Activated T-cell treated with anti-CD3 and anti-CD28 coated beads, Interleukin-2, amount 50 U/mL, for 24 hours (primary cell): ENCODE results near the gene IRF2BPL.
A peak's percentile ranks its signal among the peaks of the same experiment; 100 is the strongest.

ENCODE experiments used
- DNase-seq: peaks from one replicate; pipeline ENCODE4 v3.0.0-alpha.2; 2020
- H3K27ac Mint-ChIP-seq: 2 replicates; pipeline ENCODE4 v1.8.0; 2020; ENCODE audit warnings: mild to moderate bottlenecking, mixed read lengths
- H3K27me3 Mint-ChIP-seq: 2 replicates; pipeline ENCODE4 v1.8.0; 2020; ENCODE audit warnings: mixed read lengths
- H3K36me3 Mint-ChIP-seq: 2 replicates; pipeline ENCODE4 v1.8.0; 2020; ENCODE audit warnings: low read depth, mixed read lengths
- H3K4me1 Mint-ChIP-seq: 2 replicates; pipeline ENCODE4 v1.8.0; 2020; ENCODE audit warnings: low read depth, mixed read lengths
- H3K4me3 Mint-ChIP-seq: 2 replicates; pipeline ENCODE4 v1.8.0; 2020; ENCODE audit warnings: mild to moderate bottlenecking, moderate library complexity, mixed read lengths
- H3K9me3 Mint-ChIP-seq: 2 replicates; pipeline ENCODE4 v1.8.0; 2020; ENCODE audit warnings: mixed read lengths

IRF2BPL gene

GRCh38 chr14:77000340-77001270 lies 27.9 kb downstream of the IRF2BPL start:
- Mint-ChIP-seq H3K4me3 (no peak overlapping the region), H3K27ac (peak overlapping the region; percentile 11), H3K4me1 (peaks cover 22% of the 10 kb centered on the region), H3K36me3 (no peaks in the 10 kb centered on the region), H3K27me3 (no peaks in the 10 kb centered on the region), H3K9me3 (no peaks in the 10 kb centered on the region)
- no peak for DNase-seq

- Mint-ChIP-seq H3K4me1 (peaks cover 30% of the 10 kb centered on the region), H3K36me3 (no peaks in the 10 kb centered on the region), H3K9me3 (no peaks in the 10 kb centered on the region)
Observed at GRCh38 chr14:76998910-76999309, 29.6 kb downstream of the IRF2BPL start.

GRCh38 chr14:76997257-76997970 lies 31.1 kb downstream of the IRF2BPL start:
- no peak overlapping the region for H3K27ac Mint-ChIP-seq

More at GRCh38 chr14:76998910-76999309, 29.6 kb downstream of the IRF2BPL start:
- Mint-ChIP-seq H3K27ac (no peak overlapping the region), H3K27me3 (no peaks in the 10 kb centered on the region), H3K4me3 (no peak overlapping the region)
- DNase-seq, result no peak

GRCh38 chr14:76996563-76997146 lies 31.9 kb downstream of the IRF2BPL start:
- DNase-seq, result no peak
- H3K4me1 Mint-ChIP-seq, result peaks cover 32% of the 10 kb centered on the region
- H3K4me3 Mint-ChIP-seq, result no peak overlapping the region
- no peaks in the 10 kb centered on the region for H3K27me3 Mint-ChIP-seq
- no peak overlapping the region for H3K27ac Mint-ChIP-seq
- H3K36me3 Mint-ChIP-seq, result no peaks in the 10 kb centered on the region
- no peaks in the 10 kb centered on the region for H3K9me3 Mint-ChIP-seq

More at GRCh38 chr14:76997257-76997970, 31.1 kb downstream of the IRF2BPL start:
- Mint-ChIP-seq H3K9me3 (no peaks in the 10 kb centered on the region), H3K4me3 (no peak overlapping the region), H3K4me1 (peaks cover 32% of the 10 kb centered on the region), H3K27me3 (no peaks in the 10 kb centered on the region), H3K36me3 (no peaks in the 10 kb centered on the region)
- no peak for DNase-seq

- Mint-ChIP-seq H3K4me1 (peaks cover 25% of the 10 kb centered on the region), H3K9me3 (no peaks in the 10 kb centered on the region), H3K27me3 (no peaks in the 10 kb centered on the region), H3K36me3 (no peaks in the 10 kb centered on the region), H3K4me3 (no peak overlapping the region), H3K27ac (peak overlapping the region; percentile 8)
- no peak for DNase-seq
Observed at GRCh38 chr14:76995279-76996035, 33.1 kb downstream of the IRF2BPL start.

GRCh38 chr14:76993752-76994151 lies 34.8 kb downstream of the IRF2BPL start:
- no peak for DNase-seq
- Mint-ChIP-seq H3K27ac (no peak overlapping the region), H3K27me3 (no peaks in the 10 kb centered on the region), H3K9me3 (no peaks in the 10 kb centered on the region), H3K4me1 (peaks cover 22% of the 10 kb centered on the region), H3K36me3 (no peaks in the 10 kb centered on the region), H3K4me3 (no peak overlapping the region)

- no peaks in the 10 kb centered on the region for H3K36me3 Mint-ChIP-seq
- H3K9me3 Mint-ChIP-seq, result no peaks in the 10 kb centered on the region
- H3K27me3 Mint-ChIP-seq, result no peaks in the 10 kb centered on the region
- H3K4me1 Mint-ChIP-seq, result peaks cover 22% of the 10 kb centered on the region
- no peak overlapping the region for H3K4me3 Mint-ChIP-seq
- peak overlapping the region; percentile 20 for H3K27ac Mint-ChIP-seq
- no peak for DNase-seq
Observed at GRCh38 chr14:76990084-76990483, 38.4 kb downstream of the IRF2BPL start.

- Mint-ChIP-seq H3K9me3 (no peaks in the 10 kb centered on the region), H3K36me3 (no peaks in the 10 kb centered on the region), H3K27ac (no peak overlapping the region), H3K27me3 (no peaks in the 10 kb centered on the region), H3K4me1 (peaks cover 11% of the 10 kb centered on the region), H3K4me3 (no peak overlapping the region)
- DNase-seq, result no peak
Observed at GRCh38 chr14:76987956-76988520, 40.5 kb downstream of the IRF2BPL start.

GRCh38 chr14:76986231-76986565 lies 42.3 kb downstream of the IRF2BPL start:
- no peak for DNase-seq
- Mint-ChIP-seq H3K36me3 (no peaks in the 10 kb centered on the region), H3K4me1 (peaks cover 11% of the 10 kb centered on the region), H3K27ac (peak overlapping the region; percentile 54), H3K9me3 (peaks cover 8% of the 10 kb centered on the region), H3K4me3 (no peak overlapping the region), H3K27me3 (no peaks in the 10 kb centered on the region)

GRCh38 chr14:76985540-76986230 lies 42.8 kb downstream of the IRF2BPL start:
- no peak for DNase-seq
- Mint-ChIP-seq H3K9me3 (peaks cover 11% of the 10 kb centered on the region), H3K36me3 (no peaks in the 10 kb centered on the region)

GRCh38 chr14:76984787-76985375 lies 43.6 kb downstream of the IRF2BPL start:
- peaks cover 16% of the 10 kb centered on the region for H3K4me1 Mint-ChIP-seq
- H3K27ac Mint-ChIP-seq, result no peak overlapping the region
- no peak overlapping the region for H3K4me3 Mint-ChIP-seq
- DNase-seq, result no peak
- no peaks in the 10 kb centered on the region for H3K36me3 Mint-ChIP-seq
- H3K9me3 Mint-ChIP-seq, result peaks cover 11% of the 10 kb centered on the region
- no peaks in the 10 kb centered on the region for H3K27me3 Mint-ChIP-seq

More at GRCh38 chr14:76985540-76986230, 42.8 kb downstream of the IRF2BPL start:
- Mint-ChIP-seq H3K27me3 (no peaks in the 10 kb centered on the region), H3K27ac (no peak overlapping the region), H3K4me3 (no peak overlapping the region), H3K4me1 (peaks cover 11% of the 10 kb centered on the region)

GRCh38 chr14:76984297-76984696 lies 44.2 kb downstream of the IRF2BPL start:
- peaks cover 11% of the 10 kb centered on the region for H3K9me3 Mint-ChIP-seq
- H3K36me3 Mint-ChIP-seq, result no peaks in the 10 kb centered on the region
- H3K4me1 Mint-ChIP-seq, result peaks cover 19% of the 10 kb centered on the region
- DNase-seq, result no peak
- H3K27ac Mint-ChIP-seq, result no peak overlapping the region
- H3K27me3 Mint-ChIP-seq, result no peaks in the 10 kb centered on the region
- no peak overlapping the region for H3K4me3 Mint-ChIP-seq

- H3K36me3 Mint-ChIP-seq, result no peaks in the 10 kb centered on the region
- H3K4me1 Mint-ChIP-seq, result peaks cover 33% of the 10 kb centered on the region
- peaks cover 11% of the 10 kb centered on the region for H3K9me3 Mint-ChIP-seq
- no peak overlapping the region for H3K4me3 Mint-ChIP-seq
- H3K27ac Mint-ChIP-seq, result no peak overlapping the region
- no peaks in the 10 kb centered on the region for H3K27me3 Mint-ChIP-seq
- DNase-seq, result no peak
Observed at GRCh38 chr14:76981670-76982069, 46.8 kb downstream of the IRF2BPL start.
